ENCODE measurements around the gene RAB20. TPM values are rescaled to one million over a fixed set of nuclear protein-coding genes. Genes with fewer than 3 reads are reported as not detected.

Gene RAB20
- total RNA-seq, 1 donor from 2014 or later, result 1.5 TPM

GRCh38 chr13:110581506-110582185 is 20.1 kb upstream of the RAB20 start:
- H3K27ac Mint-ChIP-seq (ENCODE audit: unreplicated experiment), result no peak overlapping the region

GRCh38 chr13:110580800-110581199 is 19.3 kb upstream of the RAB20 start:
- H3K27me3 Mint-ChIP-seq (ENCODE audit: unreplicated experiment), result peaks cover 3% of the 10 kb centered on the region
- no peaks in the 10 kb centered on the region for H3K4me1 Mint-ChIP-seq (ENCODE audit: unreplicated experiment)
- H3K9me3 Mint-ChIP-seq (ENCODE audit: unreplicated experiment), result no peaks in the 10 kb centered on the region
- DNase-seq (ENCODE audit: low spot score), result no peak
- no peak for TF ChIP-seq CTCF (IDR thresholded peaks at IDR 0.05; ENCODE audit: unreplicated experiment)
- H3K36me3 Mint-ChIP-seq (ENCODE audit: low read depth, unreplicated experiment), result no peaks in the 10 kb centered on the region
- H3K27ac Mint-ChIP-seq (ENCODE audit: unreplicated experiment), result no peak overlapping the region
- H3K4me3 Mint-ChIP-seq (ENCODE audit: unreplicated experiment), result no peak overlapping the region

More at GRCh38 chr13:110581506-110582185, 20.1 kb upstream of the RAB20 start:
- no peak for DNase-seq (ENCODE audit: low spot score)
- H3K4me1 Mint-ChIP-seq (ENCODE audit: unreplicated experiment), result no peaks in the 10 kb centered on the region
- H3K9me3 Mint-ChIP-seq (ENCODE audit: unreplicated experiment), result no peaks in the 10 kb centered on the region
- H3K36me3 Mint-ChIP-seq (ENCODE audit: low read depth, unreplicated experiment), result no peaks in the 10 kb centered on the region
- H3K27me3 Mint-ChIP-seq (ENCODE audit: unreplicated experiment), result peaks cover 3% of the 10 kb centered on the region
- no peak overlapping the region for H3K4me3 Mint-ChIP-seq (ENCODE audit: unreplicated experiment)
- TF ChIP-seq CTCF (IDR thresholded peaks at IDR 0.05; ENCODE audit: unreplicated experiment), result no peak

GRCh38 chr13:110578363-110578762 is 16.8 kb upstream of the RAB20 start:
- Mint-ChIP-seq H3K27me3 (ENCODE audit: unreplicated experiment) (peaks cover 4% of the 10 kb centered on the region), H3K36me3 (ENCODE audit: low read depth, unreplicated experiment) (no peaks in the 10 kb centered on the region), H3K4me1 (ENCODE audit: unreplicated experiment) (no peaks in the 10 kb centered on the region), H3K9me3 (ENCODE audit: unreplicated experiment) (no peaks in the 10 kb centered on the region), H3K4me3 (ENCODE audit: unreplicated experiment) (no peak overlapping the region), H3K27ac (ENCODE audit: unreplicated experiment) (no peak overlapping the region)
- no peak for DNase-seq (ENCODE audit: low spot score)
- TF ChIP-seq CTCF (IDR thresholded peaks at IDR 0.05; ENCODE audit: unreplicated experiment), result no peak

GRCh38 chr13:110576736-110577476 is 15.4 kb upstream of the RAB20 start:
- Mint-ChIP-seq H3K4me1 (ENCODE audit: unreplicated experiment) (no peaks in the 10 kb centered on the region), H3K9me3 (ENCODE audit: unreplicated experiment) (no peaks in the 10 kb centered on the region)

More at GRCh38 chr13:110576736-110577476, 15.4 kb upstream of the RAB20 start:
- H3K36me3 Mint-ChIP-seq (ENCODE audit: low read depth, unreplicated experiment), result no peaks in the 10 kb centered on the region
- H3K27me3 Mint-ChIP-seq (ENCODE audit: unreplicated experiment), result peaks cover 1% of the 10 kb centered on the region
- no peak for TF ChIP-seq CTCF (IDR thresholded peaks at IDR 0.05; ENCODE audit: unreplicated experiment)
- H3K27ac Mint-ChIP-seq (ENCODE audit: unreplicated experiment), result no peak overlapping the region
- H3K4me3 Mint-ChIP-seq (ENCODE audit: unreplicated experiment), result no peak overlapping the region
- DNase-seq (ENCODE audit: low spot score), result no peak

All from endothelial cell (in vitro differentiated cells).